ENCODE data around the gene SH3RF1. TPM values are rescaled to one million over a fixed set of nuclear protein-coding genes. Genes with fewer than 3 reads are reported as not detected.
A peak's percentile ranks its signal among the peaks of the same experiment; 100 is the strongest.

The SH3RF1 gene
- total RNA-seq, 1 experiment from 2014 or later: 15.3 TPM

DNA sequence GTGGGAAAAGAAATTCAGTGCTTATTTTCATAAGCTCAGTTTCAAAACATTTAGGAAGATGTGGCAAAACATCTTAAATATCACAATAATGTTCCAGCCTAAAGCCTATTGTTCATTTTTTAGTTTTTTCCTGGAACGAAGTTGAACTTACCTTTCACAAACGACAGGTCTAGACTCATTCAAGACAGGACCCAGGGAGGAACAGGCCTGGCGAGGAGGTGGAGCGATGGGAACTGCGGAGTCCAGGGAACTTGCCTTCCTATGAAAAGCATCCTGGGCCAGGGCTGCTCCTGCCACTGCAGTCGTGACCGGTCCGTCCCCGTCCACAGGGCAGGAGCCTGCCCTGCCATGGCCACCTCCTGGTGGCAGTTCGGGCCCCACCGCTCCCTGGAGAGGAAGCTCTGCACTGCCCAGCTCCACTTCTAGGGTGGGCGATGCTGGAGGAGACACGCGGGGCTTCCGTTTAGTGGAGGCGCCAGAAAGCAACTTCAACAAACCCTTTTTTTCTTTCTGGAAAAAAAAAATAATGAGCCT is 164.0 kb downstream of the SH3RF1 start:
- Histone ChIP-seq H3K9ac (ENCODE audit: extremely low read depth, insufficient read length, low read length) (no peak overlapping the region), H4K91ac (ENCODE audit: insufficient read length, low read depth, low read length) (no peak overlapping the region), H3K9me3 (ENCODE audit: control insufficient read depth, low read depth, low read length) (no peaks in the 10 kb centered on the region), H4K8ac (replicated peaks; ENCODE audit: insufficient read length, low read depth, low read length) (no peak overlapping the region), H3K27me3 (ENCODE audit: insufficient read depth, low read length) (no peaks in the 10 kb centered on the region), H4K5ac (ENCODE audit: insufficient read length, low read depth, low read length) (no peak overlapping the region), H3K14ac (ENCODE audit: insufficient read depth, low read length) (no peak overlapping the region), H3K4ac (ENCODE audit: low read depth, low read length) (no peak overlapping the region), H3K79me1 (ENCODE audit: insufficient read depth, low read depth, low read length, poor library complexity, severe bottlenecking) (no peaks in the 10 kb centered on the region), H2BK5ac (ENCODE audit: insufficient read length, low read length) (no peak overlapping the region), H3K56ac (ENCODE audit: insufficient read length, low read depth, low read length) (no peak overlapping the region), H3K23ac (ENCODE audit: insufficient read length, low read depth, low read length) (no peak overlapping the region), H3K27ac (ENCODE audit: insufficient read length, low read depth, low read length) (no peak overlapping the region), H2AFZ (ENCODE audit: low read length) (no peak overlapping the region), H2BK12ac (ENCODE audit: insufficient read length, low read depth, low read length) (no peak overlapping the region), H3K18ac (ENCODE audit: insufficient read length, low read depth, low read length) (no peak overlapping the region), H3K23me2 (ENCODE audit: insufficient read length, low read depth, low read length, poor library complexity, severe bottlenecking) (no peaks in the 10 kb centered on the region), H3K4me1 (ENCODE audit: insufficient read depth, low read length) (peaks cover 3% of the 10 kb centered on the region; the same call in 1 of the 2 replicates), H2BK120ac (ENCODE audit: low read depth, low read length, poor library complexity, severe bottlenecking) (no peak overlapping the region), H2BK20ac (ENCODE audit: low read depth, low read length, poor library complexity, severe bottlenecking) (no peak overlapping the region), H3K79me2 (ENCODE audit: insufficient read depth, low read length) (no peaks in the 10 kb centered on the region), H2AK5ac (ENCODE audit: insufficient read length, low read length) (no peak overlapping the region), H3K4me2 (ENCODE audit: insufficient read depth, insufficient read length, low read length) (no peak overlapping the region), H4K20me1 (ENCODE audit: control insufficient read depth, insufficient read depth, insufficient read length) (no peaks in the 10 kb centered on the region), H3T11ph (ENCODE audit: low read length) (no peak overlapping the region), H2BK15ac (ENCODE audit: low read depth, low read length) (no peak overlapping the region)
- peaks cover 22 to 25% of the 10 kb centered on the region in 2 experiments for H3K4me1 Mint-ChIP-seq
- WGBS (ENCODE audit: extremely low coverage, insufficient read length, low lambda C conversion rate): no CpG with 5 or more reads among the region's 16 CpGs
- TF ChIP-seq, protein P1, sequence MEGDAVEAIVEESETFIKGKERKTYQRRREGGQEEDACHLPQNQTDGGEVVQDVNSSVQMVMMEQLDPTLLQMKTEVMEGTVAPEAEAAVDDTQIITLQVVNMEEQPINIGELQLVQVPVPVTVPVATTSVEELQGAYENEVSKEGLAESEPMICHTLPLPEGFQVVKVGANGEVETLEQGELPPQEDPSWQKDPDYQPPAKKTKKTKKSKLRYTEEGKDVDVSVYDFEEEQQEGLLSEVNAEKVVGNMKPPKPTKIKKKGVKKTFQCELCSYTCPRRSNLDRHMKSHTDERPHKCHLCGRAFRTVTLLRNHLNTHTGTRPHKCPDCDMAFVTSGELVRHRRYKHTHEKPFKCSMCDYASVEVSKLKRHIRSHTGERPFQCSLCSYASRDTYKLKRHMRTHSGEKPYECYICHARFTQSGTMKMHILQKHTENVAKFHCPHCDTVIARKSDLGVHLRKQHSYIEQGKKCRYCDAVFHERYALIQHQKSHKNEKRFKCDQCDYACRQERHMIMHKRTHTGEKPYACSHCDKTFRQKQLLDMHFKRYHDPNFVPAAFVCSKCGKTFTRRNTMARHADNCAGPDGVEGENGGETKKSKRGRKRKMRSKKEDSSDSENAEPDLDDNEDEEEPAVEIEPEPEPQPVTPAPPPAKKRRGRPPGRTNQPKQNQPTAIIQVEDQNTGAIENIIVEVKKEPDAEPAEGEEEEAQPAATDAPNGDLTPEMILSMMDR (conservative IDR thresholded peaks at IDR 0.05): no peak
- no peak overlapping the region for H3K4me3 Mint-ChIP-seq
- DNase-seq: no peak
- peaks cover 3 to 23% (median 14%) of the 10 kb centered on the region in 3 experiments; a peak in 6 of 7 replicates for H3K36me3 Mint-ChIP-seq (ENCODE audit: insufficient read depth in 1 of 3, low read depth in 3 of 3)
- peak overlapping the region in 2 of 3 experiments; percentile 45 to 62; a peak in 2 of 7 replicates for H3K27ac Mint-ChIP-seq
- H3K27me3 Mint-ChIP-seq (ENCODE audit: low read depth): no peaks in the 10 kb centered on the region
- no peaks in the 10 kb centered on the region; a peak in 1 of 5 replicates for H3K9me3 Mint-ChIP-seq

Measured in H9 (cell line).